HEK293 (cell line): ENCODE data around the gene SNAP23.

Source experiments
- CTCF ChIP-seq: fragments of 450-650 bp; formaldehyde crosslinking; IDR thresholded peaks from 2 replicates; pipeline ENCODE4 v1.5.1; 2016; ENCODE audit warnings: missing biosample characterization, missing genetic modification characterization
- MEIS1 ChIP-seq: sonication (generic); formaldehyde crosslinking; IDR thresholded peaks from 2 replicates; pipeline ENCODE4 v1.8.1; 2022; ENCODE audit warnings: missing genetic modification reagents, mild to moderate bottlenecking, borderline replicate concordance
- PRDM1 ChIP-seq: fragments of 450-650 bp; formaldehyde crosslinking; IDR thresholded peaks from 2 replicates; pipeline ENCODE4; 2016; ENCODE audit warnings: missing biosample characterization, missing genetic modification characterization
- REPIN1 ChIP-seq: fragments of 450-650 bp; formaldehyde crosslinking; IDR thresholded peaks from 2 replicates; pipeline ENCODE4 v1.5.1; 2017; ENCODE audit warnings: missing biosample characterization, missing genetic modification characterization, low read depth
- YY1 ChIP-seq: fragments of 450-650 bp; formaldehyde crosslinking; IDR thresholded peaks from 2 replicates; pipeline ENCODE4 v1.5.1; 2018; ENCODE audit warnings: missing biosample characterization, missing genetic modification characterization
- ZNF2 ChIP-seq: fragments of 450-650 bp; formaldehyde crosslinking; IDR thresholded peaks from 2 replicates; pipeline ENCODE4 v1.5.1; 2016; ENCODE audit warnings: missing biosample characterization, missing genetic modification characterization
- ZNF24 ChIP-seq: fragments of 450-650 bp; formaldehyde crosslinking; IDR thresholded peaks from 2 replicates; pipeline ENCODE4 v1.5.1; 2016; ENCODE audit warnings: missing biosample characterization, missing genetic modification characterization
- ZNF274 ChIP-seq, 2 experiments: fragments of 200-500 bp in 1 of 2; fragments of 450-650 bp in 1 of 2; sonication (Bioruptor generic) in 1 of 2; formaldehyde crosslinking in 1 of 2; IDR thresholded peaks; 2 replicates each; pipeline versions ENCODE4 v1.5.1 to v1.6.1; 2014 to 2016; ENCODE audit warnings: borderline replicate concordance in 1 of 2, inconsistent platforms in 1 of 2, low read length in 1 of 2, missing biosample characterization in 1 of 2, missing genetic modification characterization in 1 of 2
- ZNF548 ChIP-seq: fragments of 450-650 bp; formaldehyde crosslinking; IDR thresholded peaks from 2 replicates; pipeline ENCODE4 v1.5.1; 2016; ENCODE audit warnings: missing biosample characterization, missing genetic modification characterization
- ZNF776 ChIP-seq: fragments of 450-650 bp; formaldehyde crosslinking; IDR thresholded peaks from 2 replicates; pipeline ENCODE4 v1.5.0; 2017; ENCODE audit warnings: missing biosample characterization, missing genetic modification characterization, borderline replicate concordance
- TF ChIP-seq, protein P1 (sequence below): fragments of 450-650 bp; formaldehyde crosslinking; IDR thresholded peaks from 2 replicates; pipeline ENCODE4 v1.5.1; 2016; ENCODE audit warnings: missing biosample characterization, missing genetic modification characterization

- TF ChIP-seq YY1 (tag by site-specific recombination) (no peak), ZNF274 (IDR thresholded peaks at IDR 0.05; ENCODE audit: low read length) (no peak), ZNF274 (tag by site-specific recombination; IDR thresholded peaks at IDR 0.05; ENCODE audit: borderline replicate concordance) (no peak), CTCF (no peak), PRDM1 (tag by site-specific recombination) (no peak), ZNF776 (tag by site-specific recombination) (no peak), ZNF2 (tag by site-specific recombination) (no peak), ZNF548 (no peak), ZNF24 (tag by site-specific recombination) (no peak), MEIS1 (CRISPR knock-in tag) (no peak), REPIN1 (no peak)
- TF ChIP-seq, protein P1, sequence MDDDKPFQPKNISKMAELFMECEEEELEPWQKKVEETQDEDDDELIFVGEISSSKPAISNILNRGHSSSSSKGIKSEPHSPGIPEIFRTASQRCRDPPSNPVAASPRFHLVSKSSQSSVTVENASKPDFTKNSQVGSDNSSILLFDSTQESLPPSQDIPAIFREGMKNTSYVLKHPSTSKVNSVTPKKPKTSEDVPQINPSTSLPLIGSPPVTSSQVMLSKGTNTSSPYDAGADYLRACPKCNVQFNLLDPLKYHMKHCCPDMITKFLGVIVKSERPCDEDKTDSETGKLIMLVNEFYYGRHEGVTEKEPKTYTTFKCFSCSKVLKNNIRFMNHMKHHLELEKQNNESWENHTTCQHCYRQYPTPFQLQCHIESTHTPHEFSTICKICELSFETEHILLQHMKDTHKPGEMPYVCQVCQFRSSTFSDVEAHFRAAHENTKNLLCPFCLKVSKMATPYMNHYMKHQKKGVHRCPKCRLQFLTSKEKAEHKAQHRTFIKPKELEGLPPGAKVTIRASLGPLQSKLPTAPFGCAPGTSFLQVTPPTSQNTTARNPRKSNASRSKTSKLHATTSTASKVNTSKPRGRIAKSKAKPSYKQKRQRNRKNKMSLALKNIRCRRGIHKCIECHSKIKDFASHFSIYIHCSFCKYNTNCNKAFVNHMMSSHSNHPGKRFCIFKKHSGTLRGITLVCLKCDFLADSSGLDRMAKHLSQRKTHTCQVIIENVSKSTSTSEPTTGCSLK (tag by site-specific recombination) = no peak
Observed at GRCh38 chr15:42474827-42475226, 20.6 kb upstream of the SNAP23 start.
